GM21381 (cell line): ENCODE data around the gene TEDC1.

Experiments used
- ATAC-seq: cut with Tn5 transposase; IDR thresholded peaks from one replicate; pipeline ENCODE4 v1.9.1; 2021; ENCODE audit warnings: mild to moderate bottlenecking, moderate library complexity; ENCODE audit not compliant: unreplicated experiment

The TEDC1 gene

GRCh38 chr14:105517096-105517495 lies 26.1 kb downstream of the TEDC1 start:
- no peak for ATAC-seq

- ATAC-seq: no peak
Measured at GRCh38 chr14:105519946-105520698, 29.1 kb downstream of the TEDC1 start.

GRCh38 chr14:105525326-105525725 lies 34.3 kb downstream of the TEDC1 start:
- no peak for ATAC-seq

- ATAC-seq: no peak
Measured at GRCh38 chr14:105525861-105526775, 35.1 kb downstream of the TEDC1 start, which contains the start of gene TMEM121. TSS of gene TMEM121 (plus strand) at chr14:105526583. CDS start at chr14:105528835, 2,252 bp downstream.

GRCh38 chr14:105526776-105527380 lies 35.8 kb downstream of the TEDC1 start:
- ATAC-seq: no peak

GRCh38 chr14:105527381-105527825 lies 36.4 kb downstream of the TEDC1 start:
- ATAC-seq: no peak

- ATAC-seq: no peak
Measured at GRCh38 chr14:105527826-105528585, 37.0 kb downstream of the TEDC1 start.

GRCh38 chr14:105528586-105529318 lies 37.7 kb downstream of the TEDC1 start:
- no peak for ATAC-seq

- ATAC-seq: no peak
Measured at GRCh38 chr14:105529319-105529568, 38.2 kb downstream of the TEDC1 start.

- no peak for ATAC-seq
Measured at GRCh38 chr14:105529569-105530284, 38.7 kb downstream of the TEDC1 start.

- ATAC-seq: no peak
Measured at GRCh38 chr14:105530285-105531087, 39.4 kb downstream of the TEDC1 start.

GRCh38 chr14:105531088-105531893 lies 40.2 kb downstream of the TEDC1 start:
- no peak for ATAC-seq

- no peak for ATAC-seq
Measured at GRCh38 chr14:105531894-105532623, 41.0 kb downstream of the TEDC1 start.

GRCh38 chr14:105532735-105533141 lies 41.7 kb downstream of the TEDC1 start:
- ATAC-seq: no peak

- no peak for ATAC-seq
Measured at GRCh38 chr14:105533391-105533790, 42.3 kb downstream of the TEDC1 start.

- no peak for ATAC-seq
Measured at GRCh38 chr14:105533811-105534498, 42.9 kb downstream of the TEDC1 start.

- no peak for ATAC-seq
Measured at GRCh38 chr14:105534586-105534985, 43.5 kb downstream of the TEDC1 start.
